Mesothelial cell of epicardium (in vitro differentiated cells): Measurements from ENCODE around the gene CXXC5. TPM values are rescaled to one million over a fixed set of nuclear protein-coding genes. Genes with fewer than 3 reads are reported as not detected.

Experiments
- DNase-seq, 2 experiments: peaks; one replicate each; pipeline ENCODE4 v3.0.0; 2021; ENCODE audit warnings: low spot score in 2 of 2; ENCODE audit not compliant: unreplicated experiment in 2 of 2
- H3K27ac Mint-ChIP-seq: 2 replicates; pipeline ENCODE4 v1.8.0; 2021; ENCODE audit warnings: mixed read lengths
- H3K27me3 Mint-ChIP-seq: 2 replicates; pipeline ENCODE4 v1.8.0; 2021; ENCODE audit warnings: low read depth, mixed read lengths
- H3K36me3 Mint-ChIP-seq: 2 replicates; pipeline ENCODE4 v1.8.0; 2021; ENCODE audit warnings: mixed read lengths
- H3K4me1 Mint-ChIP-seq: 2 replicates; pipeline ENCODE4 v1.8.0; 2021; ENCODE audit warnings: mixed read lengths
- H3K4me3 Mint-ChIP-seq: 2 replicates; pipeline ENCODE4 v1.8.0; 2021; ENCODE audit warnings: mild to moderate bottlenecking, moderate library complexity, mixed read lengths
- H3K9me3 Mint-ChIP-seq: 2 replicates; pipeline ENCODE4 v1.8.0; 2021; ENCODE audit warnings: mixed read lengths
- CTCF ChIP-seq: fragments of 200-600 bp; sonication (generic); IDR thresholded peaks from one replicate; pipeline ENCODE4 v1.5.0; 2021; ENCODE audit warnings: antibody characterized with exemption; ENCODE audit not compliant: unreplicated experiment
- total RNA-seq: library from RNA; stranded (reverse); gene quantifications from 3 replicates; pipeline ENCODE4 v1.2.1, GENCODE V29; 2021

The CXXC5 gene
- total RNA-seq, 1 donor from 2014 or later = 37.4 TPM

GRCh38 chr5:139688088-139688702, 40.0 kb downstream of the CXXC5 start:
- DNase-seq = no peak
- H3K27me3 Mint-ChIP-seq = no peaks in the 10 kb centered on the region
- no peaks in the 10 kb centered on the region for H3K9me3 Mint-ChIP-seq
- no peak overlapping the region for H3K4me3 Mint-ChIP-seq
- TF ChIP-seq CTCF = no peak
- H3K36me3 Mint-ChIP-seq = peaks cover 2% of the 10 kb centered on the region
- H3K4me1 Mint-ChIP-seq = peaks cover 22% of the 10 kb centered on the region
- H3K27ac Mint-ChIP-seq = no peak overlapping the region

GRCh38 chr5:139688751-139689372, 40.7 kb downstream of the CXXC5 start:
- DNase-seq = no peak
- Mint-ChIP-seq H3K9me3 (no peaks in the 10 kb centered on the region), H3K27ac (peak overlapping the region; percentile 43), H3K27me3 (no peaks in the 10 kb centered on the region), H3K4me1 (peaks cover 22% of the 10 kb centered on the region), H3K4me3 (no peak overlapping the region), H3K36me3 (no peaks in the 10 kb centered on the region)
- TF ChIP-seq CTCF = no peak

GRCh38 chr5:139689631-139690063, 41.5 kb downstream of the CXXC5 start:
- Mint-ChIP-seq H3K36me3 (no peaks in the 10 kb centered on the region), H3K27ac (no peak overlapping the region), H3K4me3 (no peak overlapping the region), H3K9me3 (no peaks in the 10 kb centered on the region), H3K27me3 (no peaks in the 10 kb centered on the region), H3K4me1 (peaks cover 25% of the 10 kb centered on the region)
- no peak for TF ChIP-seq CTCF
- no peak for DNase-seq

- TF ChIP-seq CTCF = no peak
- H3K9me3 Mint-ChIP-seq = no peaks in the 10 kb centered on the region
- H3K4me3 Mint-ChIP-seq = peak overlapping the region; percentile 31
Observed at GRCh38 chr5:139690064-139690802, 42.1 kb downstream of the CXXC5 start.

GRCh38 chr5:139690803-139691629, 42.9 kb downstream of the CXXC5 start:
- no peak for TF ChIP-seq CTCF

More at GRCh38 chr5:139690064-139690802, 42.1 kb downstream of the CXXC5 start:
- Mint-ChIP-seq H3K4me1 (peaks cover 25% of the 10 kb centered on the region), H3K36me3 (no peaks in the 10 kb centered on the region), H3K27ac (peak overlapping the region; percentile 72), H3K27me3 (no peaks in the 10 kb centered on the region)
- no peak for DNase-seq

More at GRCh38 chr5:139690803-139691629, 42.9 kb downstream of the CXXC5 start:
- no peaks in the 10 kb centered on the region for H3K27me3 Mint-ChIP-seq
- H3K9me3 Mint-ChIP-seq = no peaks in the 10 kb centered on the region
- no peak for DNase-seq
- peaks cover 25% of the 10 kb centered on the region for H3K4me1 Mint-ChIP-seq
- H3K27ac Mint-ChIP-seq = peak overlapping the region; percentile 72
- H3K4me3 Mint-ChIP-seq = no peak overlapping the region
- H3K36me3 Mint-ChIP-seq = no peaks in the 10 kb centered on the region
